Neural crest cell (in vitro differentiated cells): ENCODE results near the gene GEMIN8. TPM values are rescaled to one million over a fixed set of nuclear protein-coding genes. Genes with fewer than 3 reads are reported as not detected.

Experiments
- DNase-seq: peaks from one replicate; pipeline ENCODE4 v3.0.0; 2021; ENCODE audit warnings: low read depth, mixed read lengths, low spot score
- H3K27ac Mint-ChIP-seq: one replicate; pipeline ENCODE4 v1.8.0; 2021; ENCODE audit warnings: mild to moderate bottlenecking, mixed read lengths; ENCODE audit not compliant: unreplicated experiment
- H3K27me3 Mint-ChIP-seq: 2 replicates; pipeline ENCODE4 v1.8.0; 2021; ENCODE audit warnings: low read depth, mild to moderate bottlenecking, mixed read lengths
- H3K36me3 Mint-ChIP-seq: 2 replicates; pipeline ENCODE4 v1.8.0; 2021; ENCODE audit warnings: low read depth, mild to moderate bottlenecking, mixed read lengths
- H3K4me1 Mint-ChIP-seq: 2 replicates; pipeline ENCODE4 v1.8.0; 2021; ENCODE audit warnings: mixed read lengths
- H3K4me3 Mint-ChIP-seq: one replicate; pipeline ENCODE4 v1.8.0; 2021; ENCODE audit warnings: mild to moderate bottlenecking, mixed read lengths
- H3K9me3 Mint-ChIP-seq: 2 replicates; pipeline ENCODE4 v1.8.0; 2021; ENCODE audit warnings: mixed read lengths
- CTCF ChIP-seq: fragments of 200-600 bp; sonication (generic); conservative IDR thresholded peaks from 2 replicates; pipeline ENCODE4 v1.5.0; 2021; ENCODE audit warnings: antibody characterized with exemption, mild to moderate bottlenecking
- total RNA-seq: library from RNA; stranded (reverse); gene quantifications from 2 replicates; pipeline ENCODE4 v1.2.1, GENCODE V29; 2021

GEMIN8 gene
- total RNA-seq, 1 donor from 2014 or later = 14.4 TPM

- H3K36me3 Mint-ChIP-seq = no peaks in the 10 kb centered on the region
- DNase-seq = no peak
- no peak for TF ChIP-seq CTCF
- no peak overlapping the region for H3K4me3 Mint-ChIP-seq
- H3K4me1 Mint-ChIP-seq = no peaks in the 10 kb centered on the region
- H3K9me3 Mint-ChIP-seq = peaks cover 12% of the 10 kb centered on the region
- no peaks in the 10 kb centered on the region for H3K27me3 Mint-ChIP-seq
- no peak overlapping the region for H3K27ac Mint-ChIP-seq
Measured at GRCh38 chrX:13968198-13968597, 61.5 kb downstream of the GEMIN8 start.

- H3K4me1 Mint-ChIP-seq = no peaks in the 10 kb centered on the region
- no peak overlapping the region for H3K27ac Mint-ChIP-seq
- H3K9me3 Mint-ChIP-seq = peaks cover 12% of the 10 kb centered on the region
- H3K36me3 Mint-ChIP-seq = no peaks in the 10 kb centered on the region
- no peaks in the 10 kb centered on the region for H3K27me3 Mint-ChIP-seq
- DNase-seq = no peak
- no peak for TF ChIP-seq CTCF
- no peak overlapping the region for H3K4me3 Mint-ChIP-seq
Measured at GRCh38 chrX:13967636-13968035, 62.1 kb downstream of the GEMIN8 start.

GRCh38 chrX:13966793-13967125 lies 62.9 kb downstream of the GEMIN8 start:
- DNase-seq = no peak
- no peak for TF ChIP-seq CTCF
- Mint-ChIP-seq H3K27me3 (no peaks in the 10 kb centered on the region), H3K9me3 (peaks cover 9% of the 10 kb centered on the region), H3K4me3 (no peak overlapping the region), H3K4me1 (no peaks in the 10 kb centered on the region), H3K27ac (no peak overlapping the region), H3K36me3 (no peaks in the 10 kb centered on the region)

- no peak for DNase-seq
- no peaks in the 10 kb centered on the region for H3K36me3 Mint-ChIP-seq
- H3K4me3 Mint-ChIP-seq = no peak overlapping the region
- no peak for TF ChIP-seq CTCF
- no peaks in the 10 kb centered on the region for H3K27me3 Mint-ChIP-seq
- H3K4me1 Mint-ChIP-seq = no peaks in the 10 kb centered on the region
- no peak overlapping the region for H3K27ac Mint-ChIP-seq
- peaks cover 6% of the 10 kb centered on the region for H3K9me3 Mint-ChIP-seq
Measured at GRCh38 chrX:13966071-13966792, 63.5 kb downstream of the GEMIN8 start.

GRCh38 chrX:13965531-13965930 lies 64.2 kb downstream of the GEMIN8 start:
- DNase-seq = no peak
- Mint-ChIP-seq H3K27ac (no peak overlapping the region), H3K4me1 (no peaks in the 10 kb centered on the region), H3K4me3 (no peak overlapping the region), H3K27me3 (no peaks in the 10 kb centered on the region), H3K9me3 (peaks cover 6% of the 10 kb centered on the region), H3K36me3 (no peaks in the 10 kb centered on the region)
- no peak for TF ChIP-seq CTCF
